Measurements from ENCODE around the gene PDE1C.

DNA sequence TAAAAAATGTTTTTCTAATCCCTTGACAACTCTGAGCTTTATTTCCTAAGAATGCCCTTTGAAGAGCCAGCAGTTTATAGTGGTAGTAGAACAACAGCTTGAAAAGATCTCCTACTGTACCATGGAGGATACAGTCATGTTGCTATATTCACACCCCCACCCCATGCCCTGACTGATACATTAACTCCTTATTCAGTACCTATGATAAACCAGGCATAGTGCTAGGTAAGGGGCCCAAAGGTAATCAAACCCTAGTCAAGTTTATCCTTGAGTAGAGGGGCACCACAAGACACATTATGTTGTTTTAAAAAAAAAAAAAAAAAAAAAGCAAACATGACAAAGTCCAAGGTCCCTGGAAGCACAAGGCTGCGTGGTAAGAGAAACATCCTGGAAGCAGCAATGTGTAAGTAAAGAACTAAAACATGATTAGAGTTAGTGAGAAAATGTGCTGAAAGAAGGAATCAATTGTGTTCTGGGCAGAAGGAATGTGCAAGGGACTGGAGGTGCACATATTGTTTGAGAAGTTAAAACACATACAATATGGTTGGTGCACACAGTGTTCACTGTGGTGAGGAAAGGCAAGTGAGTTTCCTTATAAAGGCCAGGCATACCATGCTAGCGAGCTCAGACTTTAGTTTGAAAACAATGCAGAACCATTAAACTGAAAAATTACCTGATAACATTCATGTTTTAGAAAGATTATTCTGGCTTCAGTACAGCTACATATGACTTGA, 51.2 kb downstream of the PDE1C start:
- no peak for TF ChIP-seq POLR2AphosphoS5 (IDR thresholded peaks at IDR 0.05; ENCODE audit: low read depth, low read length)
- TF ChIP-seq, protein P1, sequence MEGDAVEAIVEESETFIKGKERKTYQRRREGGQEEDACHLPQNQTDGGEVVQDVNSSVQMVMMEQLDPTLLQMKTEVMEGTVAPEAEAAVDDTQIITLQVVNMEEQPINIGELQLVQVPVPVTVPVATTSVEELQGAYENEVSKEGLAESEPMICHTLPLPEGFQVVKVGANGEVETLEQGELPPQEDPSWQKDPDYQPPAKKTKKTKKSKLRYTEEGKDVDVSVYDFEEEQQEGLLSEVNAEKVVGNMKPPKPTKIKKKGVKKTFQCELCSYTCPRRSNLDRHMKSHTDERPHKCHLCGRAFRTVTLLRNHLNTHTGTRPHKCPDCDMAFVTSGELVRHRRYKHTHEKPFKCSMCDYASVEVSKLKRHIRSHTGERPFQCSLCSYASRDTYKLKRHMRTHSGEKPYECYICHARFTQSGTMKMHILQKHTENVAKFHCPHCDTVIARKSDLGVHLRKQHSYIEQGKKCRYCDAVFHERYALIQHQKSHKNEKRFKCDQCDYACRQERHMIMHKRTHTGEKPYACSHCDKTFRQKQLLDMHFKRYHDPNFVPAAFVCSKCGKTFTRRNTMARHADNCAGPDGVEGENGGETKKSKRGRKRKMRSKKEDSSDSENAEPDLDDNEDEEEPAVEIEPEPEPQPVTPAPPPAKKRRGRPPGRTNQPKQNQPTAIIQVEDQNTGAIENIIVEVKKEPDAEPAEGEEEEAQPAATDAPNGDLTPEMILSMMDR (IDR thresholded peaks at IDR 0.05), result no peak
- no peak for TF ChIP-seq YY1 (IDR thresholded peaks at IDR 0.05; ENCODE audit: low read depth)
- no peak for TF ChIP-seq ELF1 (IDR thresholded peaks at IDR 0.05)
- TF ChIP-seq, protein P2, sequence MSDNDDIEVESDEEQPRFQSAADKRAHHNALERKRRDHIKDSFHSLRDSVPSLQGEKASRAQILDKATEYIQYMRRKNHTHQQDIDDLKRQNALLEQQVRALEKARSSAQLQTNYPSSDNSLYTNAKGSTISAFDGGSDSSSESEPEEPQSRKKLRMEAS (IDR thresholded peaks at IDR 0.05; ENCODE audit: low read depth), result no peak
- TF ChIP-seq EP300 (IDR thresholded peaks at IDR 0.05; ENCODE audit: borderline replicate concordance in 1 of 2, low read depth in 1 of 2, low read length in 1 of 2), result no peak

All from SK-N-SH (cell line).